DMS53 (cell line): Measurements from ENCODE around the gene TNRC6A.
"Not testable (repeated sequence)": the region's sequence is repeated elsewhere in the genome, so short reads cannot be mapped to it uniquely, and the experiment has no call there.

Experiments used
- DNase-seq: peaks from one replicate; lab custom pipeline; 2025; lab: John Stamatoyannopoulos, UW

The TNRC6A gene

GRCh38 chr16:24728011-24728410, 1.4 kb upstream of the TNRC6A start:
- DNase-seq, result no peak

- peak; percentile 59 for DNase-seq
Observed at GRCh38 chr16:24728891-24729242, 584 bp upstream of the TNRC6A start.

DNA sequence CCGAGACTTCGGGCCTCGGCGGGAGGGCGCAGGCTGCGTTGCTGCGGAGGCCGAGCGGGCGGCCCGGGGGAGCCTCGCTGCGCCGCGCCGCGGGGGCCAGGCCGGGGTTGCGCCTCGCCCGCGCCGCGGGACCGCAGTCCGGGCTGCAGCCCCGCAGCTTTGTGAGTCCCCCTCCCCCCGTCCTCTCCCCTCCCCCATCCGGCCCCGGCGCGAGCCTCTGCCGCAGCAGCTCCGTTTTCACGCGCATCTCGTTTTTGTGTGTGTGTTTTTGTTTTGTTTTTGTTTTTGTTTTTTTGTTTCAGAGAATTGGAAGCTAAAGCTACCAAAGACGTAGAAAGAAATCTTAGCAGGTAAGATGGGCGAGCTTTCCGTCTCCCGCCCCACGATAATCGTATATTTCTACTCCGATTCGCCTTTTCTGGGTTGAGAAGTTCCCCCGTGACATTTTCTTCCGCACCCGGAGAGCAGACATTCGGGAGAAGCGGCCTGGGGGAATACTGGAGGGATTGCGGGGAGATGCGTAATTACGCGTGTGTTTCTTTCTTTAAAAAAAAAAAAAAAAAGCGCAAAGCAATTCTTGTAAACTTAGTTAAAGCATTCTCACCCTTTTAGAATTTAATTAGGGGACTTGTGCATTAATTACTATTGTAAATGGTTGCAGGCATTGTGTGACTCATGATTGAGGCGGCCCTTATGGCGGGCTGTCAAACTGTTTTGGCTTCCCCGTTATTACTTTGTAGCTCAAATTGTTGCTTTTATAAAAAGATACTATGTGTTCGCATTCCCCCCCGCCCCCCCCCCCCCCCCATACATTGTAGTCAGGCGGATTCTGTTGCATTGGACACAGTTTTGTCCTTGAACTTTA, 732 bp downstream of the TNRC6A start:
- DNase-seq, result peak; percentile 56

- no peak for DNase-seq
Observed at GRCh38 chr16:24730914-24731313, 1.5 kb downstream of the TNRC6A start.

GRCh38 chr16:24731722-24732419, 2.4 kb downstream of the TNRC6A start:
- DNase-seq, result no peak

DNA sequence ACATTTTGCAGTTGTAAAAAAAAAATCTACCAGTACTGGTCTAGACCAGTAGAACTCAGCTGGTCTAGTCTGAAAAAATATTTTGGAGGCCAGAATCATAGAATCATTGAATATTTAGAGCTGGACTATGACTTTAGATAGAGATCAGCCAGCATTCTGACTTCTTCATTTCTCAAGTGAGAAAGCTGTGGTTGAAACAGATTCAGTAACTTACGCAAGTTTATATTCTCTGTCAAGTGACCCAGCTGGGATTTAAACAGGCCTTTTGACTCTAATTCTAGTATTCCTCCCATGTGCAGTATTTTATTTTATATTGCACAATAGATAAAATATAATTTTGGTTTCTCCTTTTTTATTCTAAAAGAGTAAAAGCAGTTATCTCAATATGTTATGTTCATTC, 4.9 kb downstream of the TNRC6A start:
- no peak for DNase-seq

DNA sequence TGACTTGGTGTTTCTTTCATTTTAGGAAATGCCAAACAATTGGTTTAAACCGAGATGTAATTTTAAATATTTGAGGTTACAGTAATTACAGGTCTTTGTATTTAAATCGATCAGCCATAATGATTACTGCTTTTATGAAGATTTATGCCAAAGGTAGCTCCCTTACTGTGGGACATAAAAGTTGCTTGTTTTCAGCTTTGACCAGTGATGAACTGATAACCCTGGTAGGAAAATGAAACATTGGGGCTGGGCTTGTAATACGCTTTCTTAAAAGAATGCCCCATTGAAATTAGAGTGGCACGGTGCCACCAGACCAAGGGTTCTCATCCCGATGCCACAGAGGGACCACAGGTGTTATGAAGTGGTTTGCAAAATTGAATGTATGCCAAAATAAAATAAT, 7.3 kb downstream of the TNRC6A start:
- no peak for DNase-seq

GRCh38 chr16:24737391-24737871, 8.0 kb downstream of the TNRC6A start:
- no peak for DNase-seq

- DNase-seq, result no peak
Observed at GRCh38 chr16:24737916-24738594, 8.6 kb downstream of the TNRC6A start.

- no peak for DNase-seq
Observed at GRCh38 chr16:24738895-24739294, 9.4 kb downstream of the TNRC6A start.

- DNase-seq, result no peak
Observed at GRCh38 chr16:24741862-24742261, 12.4 kb downstream of the TNRC6A start.

DNA sequence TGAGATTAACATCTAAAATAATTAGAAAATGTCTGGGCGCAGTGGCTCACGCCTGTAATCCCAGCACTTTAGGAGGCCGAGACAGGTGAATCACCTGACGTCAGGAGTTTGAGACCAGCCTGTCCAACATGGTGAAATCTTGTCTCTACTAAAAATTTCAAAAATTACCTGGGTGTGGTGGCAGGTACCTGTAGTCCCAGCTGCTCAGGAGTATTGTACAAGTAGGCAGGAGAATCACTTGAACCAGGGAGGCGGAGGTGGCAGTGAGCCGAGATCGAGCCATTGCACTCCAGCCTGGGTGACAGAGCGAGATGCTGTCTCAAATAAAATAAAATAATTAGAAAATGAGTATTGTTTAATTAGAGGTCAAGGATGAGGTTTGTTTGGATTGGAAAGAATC, 13.2 kb downstream of the TNRC6A start:
- DNase-seq, result not testable (repeated sequence)

DNA sequence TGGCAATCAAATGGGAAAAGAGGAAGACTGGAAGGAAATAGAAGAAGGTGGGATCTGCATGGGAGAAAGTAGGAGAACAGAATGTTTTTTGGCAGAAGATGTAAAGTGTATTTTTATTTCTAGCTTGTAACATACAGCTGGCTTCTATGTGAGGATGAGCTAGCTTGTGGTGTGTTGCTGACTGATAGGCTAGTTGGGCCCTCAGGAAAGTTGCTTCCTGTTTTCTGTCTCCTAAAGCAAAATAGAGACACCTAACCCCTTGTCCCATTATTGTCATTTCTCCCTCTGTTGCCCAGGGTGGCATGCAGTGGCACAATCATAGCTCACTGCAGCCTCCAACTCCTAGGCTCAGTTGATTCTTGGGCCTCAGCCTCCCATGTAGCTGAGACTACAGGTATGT, 15.9 kb downstream of the TNRC6A start:
- DNase-seq, result no peak

DNA sequence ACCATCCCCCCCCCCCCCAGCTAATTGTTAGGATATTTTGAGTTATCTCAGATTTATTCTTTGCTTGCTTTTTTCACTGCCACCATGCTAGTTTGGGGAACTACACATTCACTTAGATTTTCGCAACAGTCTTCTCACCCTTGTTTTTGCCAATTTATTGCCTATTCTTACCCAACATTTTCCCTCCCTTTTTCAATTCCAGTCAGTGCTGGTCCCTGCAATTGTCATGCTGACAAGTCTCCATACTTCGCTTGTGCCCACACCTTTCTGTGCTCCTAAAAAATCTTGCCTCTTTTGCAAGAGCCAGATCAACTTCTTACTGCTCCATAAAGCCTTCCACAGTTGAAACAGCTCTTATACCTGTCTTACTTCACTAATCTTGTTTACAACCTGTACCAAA, 16.3 kb downstream of the TNRC6A start:
- no peak for DNase-seq

DNA sequence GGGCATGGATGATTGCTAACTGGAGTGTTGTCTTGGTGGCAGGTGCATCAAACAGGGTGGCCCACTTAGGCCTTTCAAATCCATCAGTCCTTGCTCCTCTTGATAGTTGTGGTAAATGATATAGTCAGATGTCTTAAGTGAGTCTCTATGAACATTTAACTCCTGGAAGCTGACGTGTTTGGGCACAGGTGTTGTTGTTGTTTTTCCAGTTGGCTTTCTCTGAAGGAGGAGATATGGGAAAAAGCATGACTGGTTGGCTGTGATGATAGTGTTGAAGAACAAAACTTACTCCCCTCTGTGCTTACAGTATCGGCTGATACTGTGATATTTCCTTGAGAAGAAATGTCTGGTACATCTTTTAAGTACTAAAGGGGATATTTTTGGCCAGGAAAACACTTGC, 18.0 kb downstream of the TNRC6A start:
- peak; percentile 88 for DNase-seq

DNA sequence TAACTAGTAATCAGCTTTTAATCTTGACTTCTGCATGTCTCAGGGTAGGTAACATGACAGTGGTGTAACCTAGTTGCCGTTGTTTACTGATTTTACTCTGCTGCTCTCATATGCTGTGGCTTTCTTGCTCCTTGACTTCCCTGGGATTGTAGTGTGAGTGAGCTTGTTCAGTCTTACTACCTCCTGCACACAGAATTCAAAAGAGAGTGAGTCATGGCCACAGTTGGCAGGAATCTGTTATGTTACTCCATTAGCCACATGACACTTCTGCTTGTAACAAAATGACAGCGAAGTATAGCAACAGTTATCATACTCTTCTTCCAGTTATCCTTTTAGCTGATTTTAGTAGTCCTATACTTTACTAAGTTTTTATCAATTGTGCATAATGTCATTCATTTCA, 18.8 kb downstream of the TNRC6A start:
- peak; percentile 60 for DNase-seq

GRCh38 chr16:24749310-24749709, 19.9 kb downstream of the TNRC6A start:
- no peak for DNase-seq

DNA sequence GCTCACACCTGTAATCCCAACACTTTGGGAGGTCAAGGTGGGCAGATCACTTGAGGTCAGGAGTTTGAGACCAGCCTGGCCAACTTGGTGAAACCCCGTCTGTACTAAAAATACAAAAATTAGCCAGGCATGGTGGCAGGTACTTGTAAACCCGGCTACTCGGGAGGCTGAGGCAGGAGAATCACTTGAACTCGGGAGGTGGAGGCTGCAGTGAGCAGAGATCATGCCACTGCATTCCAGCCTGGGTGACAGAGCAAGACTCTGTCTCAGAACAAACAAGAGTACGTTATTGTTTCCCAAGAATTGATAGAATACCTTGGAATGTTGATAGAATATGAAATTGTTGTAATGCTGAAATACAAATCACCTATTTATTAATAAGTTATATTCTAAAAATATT, 20.4 kb downstream of the TNRC6A start:
- not testable (repeated sequence) for DNase-seq

- DNase-seq, result peak; percentile 32
Observed at GRCh38 chr16:24753000-24753399, 23.5 kb downstream of the TNRC6A start.

GRCh38 chr16:24753437-24753836, 24.0 kb downstream of the TNRC6A start:
- peak; percentile 81 for DNase-seq

GRCh38 chr16:24754543-24754942, 25.1 kb downstream of the TNRC6A start:
- no peak for DNase-seq

DNA sequence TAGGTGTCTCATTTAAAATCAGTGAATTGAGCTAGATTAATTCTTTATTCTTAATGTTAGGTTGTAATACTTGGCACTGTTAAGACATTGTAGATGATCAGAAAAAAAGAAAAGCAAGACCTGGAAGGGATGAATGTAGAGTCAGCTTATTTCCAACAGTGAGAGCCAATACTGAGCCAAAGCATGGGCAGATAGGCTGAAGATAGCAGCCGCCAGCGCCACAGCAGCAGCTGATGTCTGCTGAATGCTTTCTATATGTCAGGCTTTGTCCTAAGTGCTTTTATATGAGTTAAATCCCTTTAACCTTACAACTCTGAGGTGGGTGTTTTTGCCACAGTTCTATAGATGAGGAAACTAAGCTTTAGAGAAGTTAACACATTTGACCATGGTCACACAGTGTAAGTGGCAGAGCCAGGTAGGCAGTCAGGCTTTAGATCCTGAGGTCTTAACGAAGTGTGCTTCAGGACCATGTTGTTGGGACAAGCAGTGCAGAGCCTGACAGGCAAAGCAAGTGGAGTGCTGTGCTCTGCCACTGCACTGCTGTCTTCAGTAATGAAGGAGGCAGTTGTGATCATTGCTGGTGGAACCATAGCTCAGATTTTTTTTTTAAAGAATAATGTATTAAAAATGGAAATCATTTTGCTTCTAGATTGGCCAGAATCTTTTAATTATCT, 25.9 kb downstream of the TNRC6A start:
- no peak for DNase-seq
